Neuronal stem cell (in vitro differentiated cells): ENCODE results near the gene IL31.

Experiments used
- DNase-seq: peaks from one replicate; pipeline ENCODE4 v3.0.0-alpha.2; 2013; ENCODE audit warnings: low spot score
- H2AFZ ChIP-seq: one replicate; pipeline ENCODE4 v1.6.1; 2013; ENCODE audit warnings: mild to moderate bottlenecking, low read length, inconsistent platforms
- H2AK5ac ChIP-seq: 2 replicates; pipeline ENCODE4 v1.6.1; 2013; ENCODE audit warnings: low read depth, mild to moderate bottlenecking, inconsistent platforms, low read length, moderate library complexity, mixed read lengths
- H2BK120ac ChIP-seq: 2 replicates; pipeline ENCODE4 v1.6.1; 2013; ENCODE audit warnings: low read depth, mild to moderate bottlenecking, inconsistent platforms, low read length, moderate library complexity, mixed read lengths
- H2BK12ac ChIP-seq: one replicate; pipeline ENCODE4 v1.6.1; 2013; ENCODE audit warnings: low read length, inconsistent platforms
- H2BK15ac ChIP-seq: 2 replicates; pipeline ENCODE4 v1.6.1; 2013; ENCODE audit warnings: mild to moderate bottlenecking, low read length, inconsistent platforms, mixed read lengths
- H2BK5ac ChIP-seq: one replicate; pipeline ENCODE4 v1.6.1; 2013; ENCODE audit warnings: inconsistent platforms, mild to moderate bottlenecking, low read length, moderate library complexity
- H3K14ac ChIP-seq: one replicate; pipeline ENCODE4 v1.6.1; 2013; ENCODE audit warnings: low read length, inconsistent platforms
- H3K18ac ChIP-seq: 2 replicates; pipeline ENCODE4 v1.6.1; 2013; ENCODE audit warnings: low read length, inconsistent platforms
- H3K23ac ChIP-seq: 2 replicates; pipeline ENCODE4 v1.6.1; 2013; ENCODE audit warnings: low read depth, mild to moderate bottlenecking, mixed read lengths, low read length, inconsistent platforms; ENCODE audit not compliant: poor library complexity
- H3K27ac ChIP-seq: replicated peaks from 3 replicates; pipeline ENCODE4 v1.5.1; 2013; ENCODE audit warnings: low read length, inconsistent platforms
- H3K27me3 ChIP-seq, 3 experiments: 2 replicates each; pipeline ENCODE4 v1.6.1; 2013; ENCODE audit warnings: low read length in 3 of 3, mild to moderate bottlenecking in 2 of 3, inconsistent platforms in 1 of 3, low read depth in 1 of 3, mixed read lengths in 1 of 3, moderate library complexity in 1 of 3; ENCODE audit not compliant: control insufficient read depth in 3 of 3, insufficient read depth in 3 of 3
- H3K36me3 ChIP-seq, 2 donors: replicated peaks in 1 of 2; 2 replicates each; pipeline ENCODE4 v1.6.1; 2013; ENCODE audit warnings: low read length in 2 of 2; ENCODE audit not compliant: control insufficient read depth in 2 of 2, insufficient read depth in 2 of 2
- H3K4ac ChIP-seq: 2 replicates; pipeline ENCODE4 v1.6.1; 2013; ENCODE audit warnings: inconsistent platforms, mild to moderate bottlenecking, low read length, moderate library complexity
- H3K4me1 ChIP-seq, 2 donors: 1 replicate in 1 of 2; 2 replicates in 1 of 2; pipeline ENCODE4 v1.6.1; 2013; ENCODE audit warnings: low read length in 2 of 2, low read depth in 1 of 2; ENCODE audit not compliant: control insufficient read depth in 2 of 2, insufficient read depth in 1 of 2
- H3K4me2 ChIP-seq: one replicate; pipeline ENCODE4 v1.6.1; 2013; ENCODE audit warnings: mild to moderate bottlenecking, low read length, inconsistent platforms; ENCODE audit not compliant: insufficient read depth, poor library complexity, severe bottlenecking
- H3K4me3 ChIP-seq, 2 donors: 2 replicates each; pipeline ENCODE4 v1.5.1; 2013; ENCODE audit warnings: low read length in 2 of 2, mild to moderate bottlenecking in 2 of 2, inconsistent platforms in 1 of 2, moderate library complexity in 1 of 2
- H3K79me1 ChIP-seq: one replicate; pipeline ENCODE4 v1.6.1; 2013; ENCODE audit warnings: low read depth, mild to moderate bottlenecking, inconsistent platforms, low read length, moderate library complexity
- H3K9ac ChIP-seq: one replicate; pipeline ENCODE4 v1.6.1; 2013; ENCODE audit warnings: mild to moderate bottlenecking, low read depth, low read length, inconsistent platforms; ENCODE audit not compliant: poor library complexity
- H3K9me3 ChIP-seq, 2 donors: replicated peaks in 1 of 2; 2 replicates each; pipeline versions ENCODE3 to v1.6.1; 2013; ENCODE audit warnings: low read length in 2 of 2, mild to moderate bottlenecking in 2 of 2, inconsistent platforms in 1 of 2, low read depth in 1 of 2, mixed read lengths in 1 of 2, moderate library complexity in 1 of 2; ENCODE audit not compliant: control insufficient read depth in 2 of 2, insufficient read depth in 1 of 2
- H4K8ac ChIP-seq: one replicate; pipeline ENCODE4 v1.6.1; 2013; ENCODE audit warnings: low read depth, mild to moderate bottlenecking, inconsistent platforms, low read length, moderate library complexity
- H4K91ac ChIP-seq: one replicate; pipeline ENCODE4 v1.6.1; 2013; ENCODE audit warnings: low read length, low read depth, mild to moderate bottlenecking, inconsistent platforms; ENCODE audit not compliant: poor library complexity
- WGBS, 2 donors: extraction: QIAGEN DNeasy Blood & Tissue Kit; methylation state at CpG; one replicate each; pipeline ENCODE4 v1.1.7; 2013; ENCODE audit warnings: missing lambda C conversion rate in 2 of 2, mixed read lengths in 1 of 2; ENCODE audit not compliant: insufficient read length in 2 of 2, insufficient replicate concordance in 1 of 2; ENCODE audit errors: extremely low coverage in 2 of 2; 5-methylcytosine and 5-hydroxymethylcytosine counted together

The IL31 gene

GRCh38 chr12:122190842-122191668, 17.0 kb upstream of the IL31 start:
- Histone ChIP-seq H3K9me3 (peaks cover 0 to 3% of the 10 kb centered on the region in 2 donors), H3K27me3 (peaks cover 0 to 2% (median 0%) of the 10 kb centered on the region in 3 experiments), H3K9ac (no peak overlapping the region), H2BK5ac (no peak overlapping the region), H2AFZ (no peak overlapping the region), H4K91ac (no peak overlapping the region), H2BK120ac (no peak overlapping the region), H2AK5ac (no peak overlapping the region), H3K18ac (no peak overlapping the region), H3K4me1 (peaks cover 0 to 7% of the 10 kb centered on the region in 2 donors), H3K4me3 (no peak overlapping the region), H3K27ac (no peak overlapping the region), H2BK15ac (no peak overlapping the region), H3K79me1 (no peaks in the 10 kb centered on the region), H3K14ac (no peak overlapping the region), H3K36me3 (no peaks in the 10 kb centered on the region), H2BK12ac (no peak overlapping the region), H3K23ac (no peak overlapping the region), H3K4ac (no peak overlapping the region), H3K4me2 (no peak overlapping the region), H4K8ac (no peak overlapping the region)
- DNase-seq: peak; percentile 57
- WGBS, 2 donors: no CpG with 5 or more reads among the region's 18 CpGs

GRCh38 chr12:122189626-122190475, 15.8 kb upstream of the IL31 start:
- H3K27ac ChIP-seq: no peak overlapping the region
- H3K36me3 ChIP-seq: no peaks in the 10 kb centered on the region
- H2BK12ac ChIP-seq: peak overlapping the region; percentile 63
- H3K9me3 ChIP-seq: no peaks in the 10 kb centered on the region
- peak overlapping the region; percentile 91 for H2AK5ac ChIP-seq
- no peak overlapping the region for H2BK5ac ChIP-seq
- no CpG with 5 or more reads among the region's 34 CpGs for WGBS, 2 donors
- H3K27me3 ChIP-seq: peaks cover 0 to 14% (median 2%) of the 10 kb centered on the region in 3 experiments
- H2BK15ac ChIP-seq: peak overlapping the region; percentile 45
- no peak overlapping the region for H3K4me3 ChIP-seq
- H4K91ac ChIP-seq: peak overlapping the region; percentile 81
- no peak overlapping the region for H4K8ac ChIP-seq
- H3K18ac ChIP-seq: peak overlapping the region; percentile 53
- no peak for DNase-seq
- peak overlapping the region; percentile 58 for H3K23ac ChIP-seq
- H3K4me1 ChIP-seq: peaks cover 0 to 7% of the 10 kb centered on the region in 2 donors
- H3K79me1 ChIP-seq: no peaks in the 10 kb centered on the region
- peak overlapping the region; percentile 63 for H3K14ac ChIP-seq
- H3K9ac ChIP-seq: peak overlapping the region; percentile 4
- H2BK120ac ChIP-seq: peak overlapping the region; percentile 91
- H3K4ac ChIP-seq: no peak overlapping the region
- no peak overlapping the region for H3K4me2 ChIP-seq
- peak overlapping the region; percentile 29 for H2AFZ ChIP-seq

GRCh38 chr12:122187466-122187865, 13.4 kb upstream of the IL31 start:
- WGBS, 2 donors: no CpG with 5 or more reads among the region's 12 CpGs
- no peak overlapping the region for H2BK5ac ChIP-seq
- DNase-seq: no peak

More at GRCh38 chr12:122187466-122187865, 13.4 kb upstream of the IL31 start:
- Histone ChIP-seq H3K36me3 (no peaks in the 10 kb centered on the region), H3K23ac (no peak overlapping the region), H2AK5ac (no peak overlapping the region), H3K4me2 (no peak overlapping the region), H3K4ac (no peak overlapping the region), H4K8ac (no peak overlapping the region), H3K27me3 (peaks cover 0 to 31% (median 10%) of the 10 kb centered on the region in 3 experiments), H3K9me3 (no peaks in the 10 kb centered on the region), H3K9ac (no peak overlapping the region), H3K27ac (no peak overlapping the region), H3K4me3 (no peak overlapping the region), H3K14ac (no peak overlapping the region), H2AFZ (no peak overlapping the region), H2BK12ac (no peak overlapping the region), H3K79me1 (no peaks in the 10 kb centered on the region), H2BK120ac (no peak overlapping the region), H2BK15ac (no peak overlapping the region), H3K18ac (no peak overlapping the region), H3K4me1 (peaks cover 2 to 7% of the 10 kb centered on the region in 2 donors), H4K91ac (no peak overlapping the region)
